Duodenal mucosa (tissue), 2 donors: Measurements from ENCODE around the gene KCNC2.

Source experiments
- H3K27ac ChIP-seq: one replicate; pipeline ENCODE4 v1.7.0; 2013; ENCODE audit warnings: low read depth, low read length
- H3K27me3 ChIP-seq, 2 donors: one replicate each; pipeline ENCODE4 v1.7.0; 2013; ENCODE audit warnings: low read length in 2 of 2, control low read depth in 1 of 2; ENCODE audit not compliant: insufficient read depth in 2 of 2, control insufficient read depth in 1 of 2
- H3K36me3 ChIP-seq, 2 donors: one replicate each; pipeline ENCODE4 v1.7.0; 2013; ENCODE audit warnings: low read length in 2 of 2, control low read depth in 1 of 2; ENCODE audit not compliant: insufficient read depth in 2 of 2, control insufficient read depth in 1 of 2
- H3K4me1 ChIP-seq, 2 donors: one replicate each; pipeline ENCODE4 v1.7.0; 2013; ENCODE audit warnings: low read length in 2 of 2, control low read depth in 1 of 2; ENCODE audit not compliant: insufficient read depth in 2 of 2, control insufficient read depth in 1 of 2
- H3K4me3 ChIP-seq, 2 donors: one replicate each; pipeline ENCODE4 v1.7.0; 2013; ENCODE audit warnings: low read length in 2 of 2, low read depth in 1 of 2
- H3K9ac ChIP-seq, 2 donors: one replicate each; pipeline ENCODE4 v1.7.0; 2013; ENCODE audit warnings: low read length in 2 of 2, low read depth in 1 of 2
- H3K9me3 ChIP-seq, 2 donors: one replicate each; pipeline ENCODE4 v1.7.0; 2013; ENCODE audit warnings: low read length in 2 of 2, control low read depth in 1 of 2; ENCODE audit not compliant: control insufficient read depth in 1 of 2

Gene KCNC2

DNA sequence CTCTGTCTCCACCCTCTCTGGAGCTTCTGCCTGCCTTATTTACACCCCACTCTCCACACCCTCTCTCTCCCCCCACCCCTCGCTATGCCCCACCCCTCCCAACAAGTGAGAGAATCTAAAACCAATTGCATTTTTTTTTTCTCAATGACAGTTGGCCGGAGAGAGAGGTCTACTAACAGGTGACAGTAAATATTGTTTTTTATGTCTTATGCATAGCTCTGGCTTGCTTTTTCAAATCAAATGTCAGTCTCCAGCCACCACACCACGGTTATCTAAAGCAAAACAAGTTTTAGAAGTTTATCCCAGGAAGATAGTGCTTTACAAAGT lies at the start of gene KCNC2:
Gene KCNC2 (minus strand): TSS at position 28 of the 327 bp plus-strand sequence.
- H3K27me3 ChIP-seq = peaks cover 15 to 16% of the 10 kb centered on the region in 2 donors
- H3K4me3 ChIP-seq = no peak within 1 kb of the TSS
- no peak within 1 kb of the TSS for H3K9ac ChIP-seq
- no peak within 1 kb of the TSS for H3K27ac ChIP-seq
- no peaks in the 10 kb centered on the region for H3K4me1 ChIP-seq
- H3K9me3 ChIP-seq = no peaks in the 10 kb centered on the region
- no peaks in the 10 kb centered on the region for H3K36me3 ChIP-seq

DNA sequence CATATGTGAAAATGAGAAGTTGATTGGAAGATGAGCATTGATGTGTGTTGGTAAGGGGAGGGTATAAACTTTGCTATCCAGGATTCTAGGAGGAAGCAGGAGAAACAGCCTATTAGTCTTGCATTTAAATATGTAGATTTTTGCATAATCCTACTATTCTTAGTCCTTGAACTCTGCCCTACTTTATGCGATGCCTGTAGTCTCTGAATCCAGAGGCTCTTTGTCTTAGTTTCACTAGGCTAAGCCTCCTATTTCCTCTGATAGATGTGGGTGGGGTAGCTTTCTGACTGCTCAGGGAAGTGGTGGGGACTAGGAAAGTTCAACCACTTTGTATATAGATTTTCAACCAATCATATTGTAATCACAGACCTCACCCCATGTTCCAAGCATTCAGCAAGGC lies 49.5 kb upstream of the KCNC2 start:
- no peak overlapping the region for H3K4me3 ChIP-seq

DNA sequence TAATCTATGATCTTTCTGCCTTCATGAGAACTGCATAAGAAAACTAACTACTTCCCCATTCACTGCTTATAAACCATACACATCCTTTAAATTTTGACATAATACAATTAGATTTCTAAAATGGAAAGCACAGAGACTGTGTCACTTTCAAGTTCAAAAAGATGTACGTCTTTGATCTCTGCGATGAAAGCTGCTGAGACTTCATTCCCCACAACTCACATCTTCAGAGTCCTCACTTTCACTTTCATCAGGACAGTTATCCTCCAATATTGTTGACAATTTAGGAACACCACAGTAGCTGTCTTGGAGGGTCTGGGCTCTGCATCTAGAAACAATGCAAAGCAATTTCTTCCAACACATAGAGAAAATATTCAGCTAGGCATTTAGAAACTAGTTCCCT lies 47.9 kb upstream of the KCNC2 start:
- H3K36me3 ChIP-seq = no peaks in the 10 kb centered on the region
- H3K4me1 ChIP-seq = no peaks in the 10 kb centered on the region
- no peaks in the 10 kb centered on the region for H3K9me3 ChIP-seq
- H3K9ac ChIP-seq = no peak overlapping the region
- H3K27ac ChIP-seq = no peak overlapping the region
- H3K27me3 ChIP-seq = no peaks in the 10 kb centered on the region
- no peak overlapping the region for H3K4me3 ChIP-seq

More for the DNA sequence above, 49.5 kb upstream of the KCNC2 start:
- Histone ChIP-seq H3K36me3 (no peaks in the 10 kb centered on the region), H3K9ac (no peak overlapping the region), H3K27me3 (no peaks in the 10 kb centered on the region), H3K27ac (no peak overlapping the region), H3K4me1 (no peaks in the 10 kb centered on the region), H3K9me3 (no peaks in the 10 kb centered on the region)

DNA sequence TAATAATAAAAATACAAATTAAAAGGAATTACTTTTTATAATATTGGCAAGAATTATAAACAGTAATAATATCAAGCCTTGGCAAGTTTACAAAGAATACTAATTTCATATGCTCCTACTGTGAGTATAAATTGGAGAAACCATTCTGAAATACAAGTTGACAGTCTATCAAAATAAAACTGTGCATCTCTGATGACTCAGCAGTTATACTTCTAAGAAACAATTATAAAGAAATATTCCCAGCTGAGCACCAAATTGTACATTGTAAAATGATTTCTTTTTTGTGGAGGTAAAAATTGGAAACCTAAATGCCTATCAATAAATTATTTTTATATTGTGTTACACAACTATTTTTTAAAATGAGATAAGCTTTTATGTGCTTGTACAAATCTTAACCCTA lies 35.5 kb upstream of the KCNC2 start:
- no peak overlapping the region for H3K27ac ChIP-seq
- no peaks in the 10 kb centered on the region for H3K36me3 ChIP-seq
- no peaks in the 10 kb centered on the region for H3K9me3 ChIP-seq
- H3K4me1 ChIP-seq = no peaks in the 10 kb centered on the region
- H3K4me3 ChIP-seq = no peak overlapping the region
- no peaks in the 10 kb centered on the region for H3K27me3 ChIP-seq
- no peak overlapping the region for H3K9ac ChIP-seq

DNA sequence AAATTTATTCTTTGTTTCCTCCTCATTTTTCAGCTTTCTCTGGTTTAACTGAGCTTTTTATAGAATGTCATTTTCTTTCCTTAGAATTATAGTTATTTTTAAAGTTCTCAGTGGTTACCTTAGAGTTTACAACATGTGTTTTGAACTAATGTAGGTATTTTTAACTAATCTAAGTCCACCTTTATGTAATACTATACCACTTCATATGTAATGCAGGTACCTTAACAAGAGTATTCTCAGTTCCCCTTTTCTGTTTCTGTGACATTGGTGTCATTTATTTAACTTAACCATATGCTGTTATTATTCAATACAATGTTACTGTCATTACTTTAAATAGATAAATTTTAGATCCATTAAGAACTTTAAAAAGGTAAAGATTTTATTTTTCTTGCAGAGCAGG lies 30.3 kb upstream of the KCNC2 start:
- Histone ChIP-seq H3K4me3 (no peak overlapping the region), H3K27me3 (no peaks in the 10 kb centered on the region), H3K27ac (no peak overlapping the region), H3K9ac (no peak overlapping the region), H3K36me3 (no peaks in the 10 kb centered on the region), H3K9me3 (no peaks in the 10 kb centered on the region), H3K4me1 (no peaks in the 10 kb centered on the region)

DNA sequence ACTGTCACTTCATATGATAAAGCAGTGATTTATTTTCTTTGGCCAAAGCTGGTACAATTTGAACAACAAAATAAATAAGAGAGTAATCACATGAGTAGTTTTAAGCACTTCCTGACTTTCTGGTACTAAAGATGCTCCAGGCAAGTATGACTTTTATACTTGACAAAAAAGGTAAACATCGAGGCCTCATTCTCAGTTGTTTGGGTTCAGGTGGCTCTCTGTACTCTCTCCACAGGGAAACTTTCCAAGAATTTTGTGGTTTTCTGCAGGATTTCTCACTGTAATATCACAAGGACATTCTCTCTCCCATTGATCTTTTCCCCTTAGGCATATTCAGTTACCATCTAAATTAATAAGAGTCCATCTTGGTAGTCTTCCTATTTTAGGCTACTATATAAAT lies 26.6 kb upstream of the KCNC2 start:
- Histone ChIP-seq H3K4me1 (no peaks in the 10 kb centered on the region), H3K27ac (no peak overlapping the region), H3K9ac (no peak overlapping the region), H3K4me3 (no peak overlapping the region), H3K9me3 (no peaks in the 10 kb centered on the region), H3K36me3 (no peaks in the 10 kb centered on the region), H3K27me3 (no peaks in the 10 kb centered on the region)

DNA sequence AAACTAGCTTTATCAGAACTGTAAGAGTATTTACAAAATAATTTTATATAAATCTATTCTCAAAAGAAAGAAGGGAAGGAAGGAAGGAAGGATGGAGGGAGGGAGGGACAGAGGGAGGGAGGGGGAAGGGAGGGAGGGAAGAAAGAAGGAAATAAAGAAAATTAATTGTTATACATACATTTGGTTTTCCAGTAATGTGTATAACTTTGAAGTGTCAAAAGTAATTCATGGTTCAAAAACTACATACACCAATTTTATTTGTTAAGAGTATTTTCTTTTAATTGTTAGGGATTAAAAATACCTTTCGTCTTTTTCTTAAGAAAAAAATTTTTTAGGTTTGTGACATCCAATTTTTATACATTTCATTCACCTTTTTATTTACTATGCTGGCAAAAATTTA lies 17.5 kb upstream of the KCNC2 start:
- Histone ChIP-seq H3K36me3 (no peaks in the 10 kb centered on the region), H3K27ac (no peak overlapping the region), H3K27me3 (no peaks in the 10 kb centered on the region), H3K4me3 (no peak overlapping the region), H3K9ac (no peak overlapping the region), H3K4me1 (no peaks in the 10 kb centered on the region), H3K9me3 (no peaks in the 10 kb centered on the region)

DNA sequence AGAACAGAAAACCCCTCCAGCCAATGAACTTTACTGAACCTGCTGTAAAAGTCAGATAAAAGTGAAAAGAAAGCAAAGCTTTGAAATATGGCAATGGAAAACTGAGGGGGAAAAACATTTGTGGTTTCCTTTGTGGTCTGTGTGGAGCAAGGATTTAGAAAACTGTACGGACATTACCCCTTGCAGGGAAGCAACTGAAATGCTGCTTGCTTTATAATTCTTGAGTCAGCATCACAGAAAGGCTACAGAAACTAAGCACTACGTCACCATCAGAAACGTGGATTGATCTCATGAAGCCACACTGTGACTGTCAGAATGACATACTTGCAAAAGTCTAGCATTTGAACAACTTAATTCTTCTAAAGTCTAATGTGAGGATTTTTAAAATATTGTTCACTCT lies 2.4 kb upstream of the KCNC2 start:
- Histone ChIP-seq H3K9me3 (no peaks in the 10 kb centered on the region), H3K4me1 (no peaks in the 10 kb centered on the region), H3K36me3 (no peaks in the 10 kb centered on the region), H3K9ac (no peak overlapping the region), H3K27ac (no peak overlapping the region), H3K27me3 (peaks cover 13 to 15% of the 10 kb centered on the region in 2 donors), H3K4me3 (no peak overlapping the region)

DNA sequence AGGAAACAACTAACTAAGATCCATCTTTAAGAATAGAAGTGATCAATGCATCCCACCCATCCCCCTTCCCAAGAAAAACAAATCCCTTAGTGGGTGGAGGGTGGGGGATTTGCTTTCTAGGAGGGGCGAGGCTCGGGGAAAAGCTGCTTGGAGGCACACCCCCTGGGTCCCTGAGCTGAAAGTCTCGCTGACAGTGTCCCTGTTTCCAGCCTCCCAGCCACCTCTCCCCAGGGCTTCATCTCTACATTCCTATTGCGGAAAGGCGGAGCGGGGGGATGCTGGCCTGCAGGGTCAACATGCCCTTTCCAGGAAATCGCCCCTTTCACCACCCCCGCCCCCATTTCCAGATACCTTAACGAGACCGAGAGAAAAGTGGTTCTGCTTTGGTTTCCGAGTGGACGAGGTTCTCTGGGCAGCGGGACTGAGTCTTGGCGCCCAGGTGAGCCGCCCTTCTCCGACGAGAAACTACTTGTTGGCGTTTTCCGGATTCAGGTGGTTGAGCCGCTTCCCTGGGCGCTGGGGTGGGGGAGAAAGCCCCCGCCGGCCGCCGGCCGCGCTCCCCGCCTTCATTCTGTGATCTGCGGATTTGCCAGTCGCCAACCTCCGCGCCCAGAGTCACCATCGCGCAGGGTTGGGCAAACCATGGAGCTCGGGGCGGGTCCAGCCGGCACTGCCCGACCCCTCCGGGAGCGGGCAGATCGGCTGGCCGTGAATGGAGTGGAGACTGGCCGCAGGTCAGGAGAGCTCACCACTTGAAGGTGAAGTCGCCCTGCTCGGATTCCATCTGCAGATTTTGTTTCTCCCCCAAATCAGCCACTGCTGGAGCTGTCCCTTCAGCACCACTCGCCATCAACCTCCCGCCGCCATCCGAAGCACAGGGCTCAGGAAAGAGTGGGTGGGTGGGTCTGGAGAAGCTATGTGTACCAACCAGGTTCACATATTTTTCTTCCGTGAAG lies 505 bp downstream of the KCNC2 start:
- Histone ChIP-seq H3K27ac (no peak overlapping the region), H3K36me3 (no peaks in the 10 kb centered on the region), H3K27me3 (peaks cover 15 to 16% of the 10 kb centered on the region in 2 donors), H3K9me3 (no peaks in the 10 kb centered on the region), H3K9ac (no peak overlapping the region), H3K4me3 (no peak overlapping the region), H3K4me1 (no peaks in the 10 kb centered on the region)

DNA sequence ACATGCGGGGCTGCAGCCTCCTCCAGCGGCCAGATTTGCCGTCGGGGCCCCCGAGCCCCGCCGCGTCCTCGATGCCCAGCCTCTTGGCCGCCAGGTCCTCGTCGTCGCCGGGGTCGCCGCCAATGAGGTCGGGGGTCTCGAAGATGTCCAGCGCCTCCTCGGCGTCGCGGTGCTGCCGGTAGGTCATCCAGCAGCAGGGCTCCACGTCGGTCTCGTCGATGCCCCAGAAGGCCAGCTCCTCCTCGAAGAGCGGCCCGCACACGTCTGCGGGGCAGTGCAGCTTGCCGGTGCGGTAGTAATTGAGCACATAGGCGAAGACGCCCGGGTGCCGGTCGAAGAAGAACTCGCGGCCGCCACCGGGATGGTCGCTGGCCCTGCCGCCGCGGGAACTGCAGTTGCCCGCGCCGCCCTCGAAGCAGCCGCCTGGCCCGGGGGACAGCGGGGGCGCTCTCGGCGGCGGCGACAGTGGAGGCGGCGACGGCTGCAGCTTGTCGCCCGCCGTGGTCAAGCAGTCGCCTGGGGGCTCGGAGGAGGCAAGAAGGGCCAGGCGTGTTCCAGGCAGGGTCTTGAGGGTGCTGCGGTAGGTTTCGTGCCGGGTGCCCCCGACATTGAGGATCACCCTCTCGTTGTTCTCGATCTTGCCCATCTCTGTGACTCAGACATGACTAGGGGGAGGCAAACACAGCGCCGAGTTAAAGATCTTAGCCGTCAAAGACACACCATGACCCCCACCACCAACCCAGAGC lies 2.1 kb downstream of the KCNC2 start:
- no peak overlapping the region for H3K4me3 ChIP-seq
- H3K9me3 ChIP-seq = no peaks in the 10 kb centered on the region
- no peaks in the 10 kb centered on the region for H3K36me3 ChIP-seq
- no peaks in the 10 kb centered on the region for H3K4me1 ChIP-seq
- no peak overlapping the region for H3K27ac ChIP-seq
- peaks cover 15 to 16% of the 10 kb centered on the region in 2 donors for H3K27me3 ChIP-seq
- no peak overlapping the region for H3K9ac ChIP-seq
